HepG2 (cell line): ENCODE results near the gene ZNF3. TPM values are rescaled to one million over a fixed set of nuclear protein-coding genes. Genes with fewer than 3 reads are reported as not detected.

Experiments used
- ETS1 ChIP-seq: sonication (generic); formaldehyde crosslinking; IDR thresholded peaks from 2 replicates; pipeline ENCODE4 v1.4.0; 2020; ENCODE audit warnings: missing genetic modification reagents
- KDM4B ChIP-seq: sonication (generic); formaldehyde crosslinking; IDR thresholded peaks from 2 replicates; pipeline ENCODE4 v1.4.0; 2020; ENCODE audit warnings: missing genetic modification reagents
- MATR3 ChIP-seq: sonication (generic); formaldehyde crosslinking; IDR thresholded peaks from 2 replicates; pipeline ENCODE4 v1.4.0; 2020; ENCODE audit warnings: missing genetic modification reagents
- MBD4 ChIP-seq: IDR thresholded peaks from 2 replicates; pipeline ENCODE4 v1.6.1; 2012; ENCODE audit warnings: low read length, inconsistent platforms, borderline replicate concordance
- NBN ChIP-seq: fragments of 450-650 bp; conservative IDR thresholded peaks from 2 replicates; pipeline ENCODE4 v1.6.1; 2017
- POLR2G ChIP-seq: fragments of 200-400 bp; formaldehyde crosslinking; IDR thresholded peaks from 2 replicates; pipeline ENCODE4 v1.6.1; 2018; ENCODE audit warnings: mild to moderate bottlenecking, low read depth, low read length, moderate library complexity
- PRPF4 ChIP-seq: fragments of 200-400 bp; formaldehyde crosslinking; IDR thresholded peaks from 2 replicates; pipeline ENCODE4 v1.6.1; 2016; ENCODE audit warnings: low read length, low read depth; ENCODE audit not compliant: poor library complexity, severe bottlenecking
- TCF7 ChIP-seq: sonication (generic); IDR thresholded peaks from 2 replicates; pipeline ENCODE4 v1.6.1; 2016; ENCODE audit warnings: antibody characterized with exemption, low read depth
- TMF1 ChIP-seq: sonication (generic); formaldehyde crosslinking; IDR thresholded peaks from 2 replicates; pipeline ENCODE4 v1.8.1; 2022; ENCODE audit warnings: low read depth, missing genetic modification reagents
- ZBTB49 ChIP-seq: sonication (generic); formaldehyde crosslinking; IDR thresholded peaks from 2 replicates; pipeline ENCODE4 v1.4.0; 2020; ENCODE audit warnings: missing genetic modification reagents, borderline replicate concordance
- ZNF329 ChIP-seq: sonication (generic); formaldehyde crosslinking; IDR thresholded peaks from 2 replicates; pipeline ENCODE4 v1.9.0; 2021; ENCODE audit warnings: low read depth, mild to moderate bottlenecking, missing genetic modification reagents
- ZNF552 ChIP-seq: sonication (generic); formaldehyde crosslinking; IDR thresholded peaks from 2 replicates; pipeline ENCODE4 v1.9.0; 2022; ENCODE audit warnings: missing genetic modification reagents, mild to moderate bottlenecking, borderline replicate concordance
- ZNF577 ChIP-seq: sonication (generic); formaldehyde crosslinking; IDR thresholded peaks from 2 replicates; pipeline ENCODE4 v1.4.0; 2020; ENCODE audit warnings: mild to moderate bottlenecking, low read depth, missing genetic modification reagents, borderline replicate concordance
- ZNF678 ChIP-seq: sonication (generic); formaldehyde crosslinking; IDR thresholded peaks from 2 replicates; pipeline ENCODE4 v1.4.0; 2020; ENCODE audit warnings: mild to moderate bottlenecking, missing genetic modification reagents
- ZNF777 ChIP-seq: sonication (generic); formaldehyde crosslinking; IDR thresholded peaks from 2 replicates; pipeline ENCODE4 v1.4.0; 2020; ENCODE audit warnings: missing genetic modification reagents
- ZNF800 ChIP-seq: sonication (generic); formaldehyde crosslinking; IDR thresholded peaks from 2 replicates; pipeline ENCODE4 v1.4.0; 2020; ENCODE audit warnings: missing genetic modification reagents
- polyA plus RNA-seq, 8 experiments: library from polyadenylated mRNA; depleted of rRNA in 3 of 8; stranded (reverse) in 7 of 8; unstranded in 1 of 8; fragments of >200 nt; fragmentation: Illumina TruSeq in 4 of 8; extraction: Trizol in 4 of 8; gene quantifications; 2 replicates each; pipeline versions ENCODE4 v1.2.1 to v1.2.3, GENCODE V29; 2011 to 2016; ENCODE audit warnings: low read depth in 4 of 8, missing spikeins in 1 of 8, mixed read lengths in 1 of 8; ENCODE audit not compliant: insufficient read depth in 1 of 8
- total RNA-seq, 5 experiments: library from RNA; depleted of rRNA; stranded (reverse); fragments of >200 nt; fragmentation: Illumina TruSeq; extraction: Trizol; gene quantifications; 2 replicates each; pipeline ENCODE4 v1.2.3, GENCODE V29; 2016; ENCODE audit warnings: low read depth in 1 of 5

ZNF3 gene
- total and polyA plus RNA-seq, 2 of the 13 experiments (the other 11 are each of a cell fraction or from before 2014, with no cell fraction given): 33.7 to 56.9 TPM

- TF ChIP-seq POLR2G (peak; percentile 55), TMF1 (0 out of 2 replicates have a peak, but pooled peaks have one; percentile 16), ZNF800 (CRISPR knock-in tag) (no peak; the same call in 1 of the 2 replicates), PRPF4 (no peak), ETS1 (CRISPR knock-in tag) (no peak), ZNF678 (CRISPR knock-in tag) (no peak; the same call in 1 of the 2 replicates), ZNF577 (CRISPR knock-in tag) (no peak), MBD4 (no peak), ZNF329 (CRISPR knock-in tag) (peak; percentile 64; the same call in 1 of the 2 replicates), TCF7 (no peak; the same call in 1 of the 2 replicates), MATR3 (CRISPR knock-in tag) (no peak), KDM4B (CRISPR knock-in tag) (peak; percentile 96), ZBTB49 (CRISPR knock-in tag) (no peak), ZNF552 (CRISPR knock-in tag) (0 out of 2 replicates have a peak, but pooled peaks have one; percentile 45), ZNF777 (no peak), NBN (no peak)
These were observed 19.0 kb upstream of the ZNF3 start (continued) for GRCh38 chr7:100100420-100101015.
